K562 (cell line): ENCODE measurements around the gene ARHGAP42. TPM values are rescaled to one million over a fixed set of nuclear protein-coding genes. Genes with fewer than 3 reads are reported as not detected.

Source experiments
- ATAC-seq: fragments of 200-7000 bp; cut with Tn5 transposase; 3 replicates; pipeline ENCODE4 v1.9.1; 2020; ENCODE audit warnings: moderate library complexity
- BruUV-seq: library from RNA; stranded (reverse); fragments of 400-500 nt; replicated peaks from 2 replicates; lab custom pipeline; 2021; lab: Mats Ljungman, UMichigan
- CTCF ChIA-PET: fragments of 300-600 bp; formaldehyde crosslinking; extraction: SDS; loops from one replicate; lab custom pipeline; 2021; ENCODE audit warnings: low intra/inter-chr PET ratio; lab: Yijun Ruan, JAX
- POLR2A ChIA-PET: fragments of 300-600, 350-650 bp; sonication (Branson Sonifier 250); formaldehyde crosslinking; extraction: SDS; loops from one replicate; lab custom pipeline; 2021; ENCODE audit warnings: antibody characterized with exemption, inconsistent platforms; lab: Yijun Ruan, JAX
- DNase-seq, 4 experiments: peaks; one replicate each; pipeline versions ENCODE4 v3.0.0 to v3.0.0-alpha.2; 2011 to 2018; ENCODE audit warnings: low spot score in 3 of 4, mixed read lengths in 3 of 4; ENCODE audit errors: extremely low read depth in 1 of 4
- FAIRE-seq: peaks from 2 replicates; lab custom pipeline; 2011; peaks lifted over from hg19 to GRCh38; lab: Jason Lieb, UNC
- H2AFZ ChIP-seq: 2 replicates; pipeline ENCODE4 v1.6.0; 2011; ENCODE audit warnings: low read depth, low read length, control low read depth, inconsistent platforms
- H3K27ac ChIP-seq: fragments of 200-600 bp; 3 replicates; pipeline ENCODE4 v1.8.0; 2011; ENCODE audit warnings: low read depth, mild to moderate bottlenecking, control low read depth, inconsistent platforms, low read length, moderate library complexity, mixed read lengths; ENCODE audit errors: extremely low read depth
- H3K27me3 ChIP-seq, 2 experiments: fragments of 300-600 bp in 1 of 2; 2 replicates in 1 of 2; 3 replicates in 1 of 2; pipeline versions ENCODE4 v1.6.0 to v1.8.0; 2011; ENCODE audit warnings: inconsistent platforms in 2 of 2, low read length in 2 of 2, mild to moderate bottlenecking in 1 of 2, mixed read lengths in 1 of 2, moderate library complexity in 1 of 2; ENCODE audit not compliant: control insufficient read depth in 2 of 2, insufficient read depth in 2 of 2
- H3K36me3 ChIP-seq: fragments of 300-600 bp; 3 replicates; pipeline ENCODE4 v1.8.0; 2011; ENCODE audit warnings: mild to moderate bottlenecking, low read length, inconsistent platforms; ENCODE audit not compliant: control insufficient read depth, insufficient read depth
- H3K4me1 ChIP-seq, 2 experiments: fragments of 200-600 bp in 1 of 2; replicated peaks in 1 of 2; 2 replicates in 1 of 2; 3 replicates in 1 of 2; pipeline versions ENCODE4 v1.5.1 to v1.8.0; 2011; ENCODE audit warnings: inconsistent platforms in 2 of 2, low read length in 2 of 2, mild to moderate bottlenecking in 1 of 2, mixed read lengths in 1 of 2, moderate library complexity in 1 of 2; ENCODE audit not compliant: control insufficient read depth in 2 of 2, insufficient read depth in 2 of 2
- H3K4me2 ChIP-seq: 2 replicates; pipeline ENCODE4 v1.6.1; 2011; ENCODE audit warnings: low read length, control low read depth, inconsistent platforms, mixed read lengths; ENCODE audit not compliant: insufficient read depth
- H3K4me3 ChIP-seq: fragments of 200-600 bp; sonication (generic), shearing (Covaris generic); 2 replicates; pipeline ENCODE4 v1.5.1; 2016; ENCODE audit warnings: control low read depth, inconsistent platforms
- H3K79me2 ChIP-seq: fragments of 200-600 bp; 3 replicates; pipeline ENCODE4 v1.8.0; 2011; ENCODE audit warnings: low read length, inconsistent platforms; ENCODE audit not compliant: control insufficient read depth, insufficient read depth
- H3K9ac ChIP-seq, 2 experiments: 2 replicates each; pipeline versions ENCODE4 v1.6.0 to v1.6.1; 2011; ENCODE audit warnings: low read depth in 2 of 2, low read length in 2 of 2, control low read depth in 1 of 2, inconsistent platforms in 1 of 2, mild to moderate bottlenecking in 1 of 2, mixed read lengths in 1 of 2; ENCODE audit not compliant: insufficient read depth in 1 of 2
- H3K9me1 ChIP-seq: one replicate; pipeline ENCODE4 v1.6.0; 2011; ENCODE audit warnings: inconsistent platforms, mild to moderate bottlenecking, low read length, moderate library complexity; ENCODE audit not compliant: control insufficient read depth, insufficient read depth
- H3K9me3 ChIP-seq: replicated peaks from 2 replicates; pipeline ENCODE4 v1.5.1; 2011; ENCODE audit warnings: low read depth, low read length, inconsistent platforms; ENCODE audit not compliant: control insufficient read depth, insufficient read depth
- H4K20me1 ChIP-seq: replicated peaks from 2 replicates; pipeline ENCODE4 v1.6.1; 2011; ENCODE audit warnings: low read length, inconsistent platforms, mixed read lengths; ENCODE audit not compliant: control insufficient read depth, insufficient read depth
- ESRRA ChIP-seq: fragments of 450-650 bp; IDR thresholded peaks from 2 replicates; pipeline ENCODE4 v1.6.1; 2014; ENCODE audit warnings: low read depth, mild to moderate bottlenecking, moderate library complexity, borderline replicate concordance
- FOSL1 ChIP-seq: fragments of 200-800 bp; sonication (Bioruptor generic); conservative IDR thresholded peaks from 2 replicates; pipeline ENCODE4 v1.6.1; 2016; ENCODE audit warnings: missing genetic modification characterization, missing compliant biosample characterization
- MEF2D ChIP-seq: conservative IDR thresholded peaks from 2 replicates; pipeline ENCODE4 v1.6.1; 2016; ENCODE audit warnings: low read depth, missing genetic modification characterization, missing compliant biosample characterization
- MLLT1 ChIP-seq, 2 experiments: fragments of 450-650 bp; IDR thresholded peaks; 2 replicates each; pipeline ENCODE4 v1.6.1; 2016
- NFE2L1 ChIP-seq: fragments of 450-650 bp; IDR thresholded peaks from 2 replicates; pipeline ENCODE4 v1.6.1; 2016; ENCODE audit warnings: missing genetic modification characterization, low read depth, mild to moderate bottlenecking, missing compliant biosample characterization, moderate library complexity, borderline replicate concordance
- NFIX ChIP-seq: fragments of 250-450 bp; sonication (Bioruptor Pico); IDR thresholded peaks from 2 replicates; pipeline ENCODE4 v1.4.0; 2020; ENCODE audit warnings: low read depth, mild to moderate bottlenecking, moderate library complexity
- SMARCE1 ChIP-seq: fragments of 450-650 bp; IDR thresholded peaks from 2 replicates; pipeline ENCODE4 v1.7.1; 2016; ENCODE audit warnings: mild to moderate bottlenecking
- SOX6 ChIP-seq: fragments of 450-650 bp; IDR thresholded peaks from 2 replicates; pipeline ENCODE4 v1.6.1; 2014; ENCODE audit warnings: mild to moderate bottlenecking
- SRF ChIP-seq, 2 experiments: fragments of 250-450, 450-650 bp in 1 of 2; sonication (Bioruptor Pico) in 1 of 2; sonication (generic) in 1 of 2; formaldehyde crosslinking; IDR thresholded peaks; 2 replicates each; pipeline versions ENCODE4 v1.5.0 to v1.5.1; 2020 to 2022; ENCODE audit warnings: mild to moderate bottlenecking in 1 of 2, missing genetic modification reagents in 1 of 2
- TEAD1 ChIP-seq, 2 experiments: fragments of 450-650 bp in 1 of 2; sonication (generic) in 1 of 2; formaldehyde crosslinking; IDR thresholded peaks; 2 replicates each; pipeline versions ENCODE4 v1.4.0 to v1.8.0; 2020 to 2022; ENCODE audit warnings: mild to moderate bottlenecking in 2 of 2, missing genetic modification reagents in 1 of 2
- TEAD4 ChIP-seq, 2 experiments: sonication (generic) in 1 of 2; formaldehyde crosslinking in 1 of 2; IDR thresholded peaks; 2 replicates each; pipeline versions ENCODE4 v1.6.1 to v1.8.0; 2012 to 2022; ENCODE audit warnings: borderline replicate concordance in 1 of 2, inconsistent platforms in 1 of 2, low read length in 1 of 2, mild to moderate bottlenecking in 1 of 2, missing genetic modification reagents in 1 of 2
- THAP12 ChIP-seq: fragments of 250-450 bp; sonication (Bioruptor Pico); IDR thresholded peaks from 2 replicates; pipeline ENCODE4 v1.9.0; 2021; ENCODE audit warnings: mild to moderate bottlenecking, inconsistent platforms
- ZNF311 ChIP-seq: fragments of 250-450 bp; sonication (Bioruptor Pico); IDR thresholded peaks from 2 replicates; pipeline ENCODE4 v1.4.0; 2020; ENCODE audit warnings: mild to moderate bottlenecking, moderate library complexity
- WGBS: fragments of 100-300 bp; shearing (Covaris generic); methylation state at CpG from one replicate; pipeline ENCODE4 v1.1.6; 2016; ENCODE audit warnings: low coverage, mixed read lengths; ENCODE audit not compliant: insufficient coverage; ENCODE audit errors: missing lambda C conversion rate; 5-methylcytosine and 5-hydroxymethylcytosine counted together
- in situ Hi-C: fragments of 300-500 bp; cut with MboI; formaldehyde crosslinking; loops from 4 replicates; pipeline ENCODE4 v1.15.0; 2018; ENCODE audit warnings: inconsistent platforms, mixed read lengths
- intact Hi-C: fragments of 100-400 bp; cut with micrococcal nuclease; formaldehyde crosslinking; loops from 2 replicates; pipeline ENCODE4 v1.14.2; 2022
- polyA plus RNA-seq, 8 experiments: library from polyadenylated mRNA; depleted of rRNA in 4 of 8; stranded (reverse) in 5 of 8; unstranded in 3 of 8; fragments of >200 nt; fragmentation: Nextera tagmentation in 2 of 8; fragmentation: Illumina TruSeq in 1 of 8; extraction: Ambion mirVana in 2 of 8; extraction: Trizol in 1 of 8; gene quantifications; 2 replicates each; pipeline versions ENCODE4 v1.2.1 to v1.2.3, GENCODE V29; 2011 to 2014; ENCODE audit warnings: inconsistent platforms in 1 of 8, missing spikeins in 1 of 8
- total RNA-seq, 7 experiments: library from RNA; depleted of rRNA in 6 of 7; stranded (reverse); fragments of >200 nt in 6 of 7; fragmentation: Illumina TruSeq in 2 of 7; extraction: Trizol in 2 of 7; gene quantifications; 2 replicates each; pipeline versions ENCODE4 v1.2.1 to v1.2.3, GENCODE V29; 2011 to 2021; ENCODE audit warnings: low replicate concordance in 1 of 7

The ARHGAP42 gene
- total and polyA plus RNA-seq, 9 of the 15 experiments (the other 6 are each of a cell fraction or from before 2014, with no cell fraction given): 0.95 to 6.1 (median 2.4) TPM

GRCh38 chr11:100671471-100671870 lies 15.6 kb upstream of the ARHGAP42 start:
- TF ChIP-seq FOSL1 (tag) (peak; percentile 49; the same call in 1 of the 2 replicates), NFE2L1 (tag) (no peak), ESRRA (peak; percentile 64; the same call in 1 of the 2 replicates), TEAD4 (IDR thresholded peaks at IDR 0.05; ENCODE audit: low read length) (peak; percentile 57; the same call in 1 of the 2 replicates), TEAD4 (CRISPR knock-in tag; IDR thresholded peaks at IDR 0.05; ENCODE audit: borderline replicate concordance) (no peak), ZNF311 (CRISPR knock-in tag) (no peak), NFIX (no peak), SOX6 (peak; percentile 18; the same call in 1 of the 2 replicates), MLLT1 (IDR thresholded peaks at IDR 0.05) (0 out of 4 replicates have a peak, but pooled peaks of 1 of the 2 experiments have one; percentile 34), TEAD1 (CRISPR knock-in tag; IDR thresholded peaks at IDR 0.05) (0 out of 4 replicates have a peak, but pooled peaks of 1 of the 2 experiments have one; percentile 61), SMARCE1 (0 out of 2 replicates have a peak, but pooled peaks have one; percentile 14), THAP12 (CRISPR knock-in tag) (no peak), MEF2D (tag) (peak; percentile 62; the same call in 1 of the 2 replicates), SRF (CRISPR knock-in tag; IDR thresholded peaks at IDR 0.05) (peak in 1 of 2 experiments; percentile 93; a peak in 3 of 4 replicates)
- FAIRE-seq (no peak), DNase-seq (no peak), ATAC-seq (no peak)
- no peaks in the 10 kb centered on the region for H3K27me3 ChIP-seq
- no peaks in the 10 kb centered on the region for H3K79me2 ChIP-seq
- BruUV-seq: no TSS peak
- intact Hi-C loops (no loop called here), in situ Hi-C loops (no loop called here)
- H4K20me1 ChIP-seq: no peaks in the 10 kb centered on the region
- H3K36me3 ChIP-seq: no peaks in the 10 kb centered on the region
- no peak overlapping the region for H3K27ac ChIP-seq
- 4% methylated on average over 6 of the region's 6 CpGs for WGBS
- no peaks in the 10 kb centered on the region for H3K9me3 ChIP-seq
- H3K9ac ChIP-seq: no peak overlapping the region
- ChIA-PET CTCF (no interaction called here), POLR2A (no interaction called here)
- no peak overlapping the region for H3K4me3 ChIP-seq
- H3K4me2 ChIP-seq: no peak overlapping the region
- no peak overlapping the region for H2AFZ ChIP-seq
- no peaks in the 10 kb centered on the region for H3K9me1 ChIP-seq
- H3K4me1 ChIP-seq: no peaks in the 10 kb centered on the region; a peak in 1 of 5 replicates
